Osteoblast (primary cell): Measurements from ENCODE around the gene PBX3. TPM values are rescaled to one million over a fixed set of nuclear protein-coding genes. Genes with fewer than 3 reads are reported as not detected.

Experiments
- DNase-seq: peaks from one replicate; pipeline ENCODE4 v3.0.0; 2011; ENCODE audit warnings: low spot score, mixed read lengths; ENCODE audit not compliant: insufficient read length; ENCODE audit errors: missing footprints
- H2AFZ ChIP-seq: 2 replicates; pipeline ENCODE4 v1.6.0; 2011; ENCODE audit warnings: mild to moderate bottlenecking, low read length
- H3K27ac ChIP-seq: 2 replicates; pipeline ENCODE4 v1.5.1; 2011; ENCODE audit warnings: mild to moderate bottlenecking, low read depth, low read length, moderate library complexity
- H3K27me3 ChIP-seq: 2 replicates; pipeline ENCODE4 v1.6.0; 2012; ENCODE audit warnings: mild to moderate bottlenecking, control low read depth, inconsistent platforms, low read length, moderate library complexity; ENCODE audit not compliant: insufficient read depth
- H3K36me3 ChIP-seq: 2 replicates; pipeline ENCODE4 v1.5.1; 2011; ENCODE audit warnings: mild to moderate bottlenecking, low read length, control low read depth, moderate library complexity; ENCODE audit not compliant: insufficient read depth
- H3K4me1 ChIP-seq: 2 replicates; pipeline ENCODE4 v1.5.1; 2011; ENCODE audit warnings: mild to moderate bottlenecking, low read length, control low read depth, moderate library complexity; ENCODE audit not compliant: insufficient read depth
- H3K4me2 ChIP-seq: 2 replicates; pipeline ENCODE4 v1.6.0; 2011; ENCODE audit warnings: mild to moderate bottlenecking, low read length; ENCODE audit not compliant: insufficient read depth
- H3K4me3 ChIP-seq: fragments of 200-600 bp; sonication (generic); 3 replicates; pipeline ENCODE4 v1.5.1; 2012; ENCODE audit warnings: mild to moderate bottlenecking, low read length, inconsistent platforms; ENCODE audit not compliant: insufficient read depth
- H3K79me2 ChIP-seq: 2 replicates; pipeline ENCODE4 v1.6.0; 2012; ENCODE audit warnings: mild to moderate bottlenecking, low read length, control low read depth, inconsistent platforms; ENCODE audit not compliant: insufficient read depth
- H3K9me3 ChIP-seq: 2 replicates; pipeline ENCODE4 v1.5.1; 2011; ENCODE audit warnings: low read depth, low read length, control low read depth
- H4K20me1 ChIP-seq: 2 replicates; pipeline ENCODE4 v1.6.0; 2012; ENCODE audit warnings: mild to moderate bottlenecking, low read length, control low read depth; ENCODE audit not compliant: insufficient read depth
- total RNA-seq: library from RNA; depleted of rRNA; stranded (reverse); fragments of >200 nt; gene quantifications from 2 replicates; pipeline ENCODE4 v1.2.3, GENCODE V29; 2012
- TF ChIP-seq, protein P1 (sequence below): IDR thresholded peaks from 2 replicates; pipeline ENCODE4 v1.5.1; 2011; ENCODE audit warnings: mild to moderate bottlenecking, low read depth, low read length, moderate library complexity; ENCODE audit errors: extremely low read depth

Gene PBX3
- total RNA-seq, 1 donor = 34.7 TPM

DNA sequence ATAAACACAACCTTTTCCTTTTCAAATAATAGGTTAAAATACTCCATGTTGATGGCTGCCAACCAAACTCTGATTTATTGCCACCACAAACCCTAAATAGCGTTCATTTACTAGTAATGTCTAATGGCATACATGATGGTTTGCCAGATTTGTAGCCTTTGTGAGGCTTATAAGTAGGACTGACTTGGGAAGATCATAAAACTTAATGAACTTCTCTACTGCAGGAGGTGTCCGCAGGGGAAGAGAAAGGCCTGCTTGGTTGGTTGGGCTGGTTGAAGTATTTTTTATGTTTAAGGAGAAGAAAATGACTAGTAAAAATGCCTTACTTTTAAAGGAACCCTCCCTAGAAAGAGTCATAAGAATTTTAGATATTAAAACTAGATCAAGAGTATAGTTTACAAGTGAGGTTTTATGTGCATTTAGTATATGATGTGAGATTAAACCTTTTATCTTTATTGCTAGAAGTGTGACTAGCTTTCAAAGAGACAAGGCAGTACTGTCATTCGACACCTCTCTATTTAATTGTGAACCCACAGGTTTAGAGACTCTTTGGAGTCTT is 5.0 kb downstream of the PBX3 start:
- Histone ChIP-seq H3K9me3 (no peaks in the 10 kb centered on the region), H3K4me3 (no peak overlapping the region), H3K36me3 (peaks cover 10% of the 10 kb centered on the region), H4K20me1 (no peaks in the 10 kb centered on the region), H3K27me3 (no peaks in the 10 kb centered on the region), H3K4me2 (peak overlapping the region; percentile 92), H2AFZ (no peak overlapping the region), H3K79me2 (peaks cover 98% of the 10 kb centered on the region), H3K27ac (no peak overlapping the region), H3K4me1 (peaks cover 17% of the 10 kb centered on the region)
- TF ChIP-seq, protein P1, sequence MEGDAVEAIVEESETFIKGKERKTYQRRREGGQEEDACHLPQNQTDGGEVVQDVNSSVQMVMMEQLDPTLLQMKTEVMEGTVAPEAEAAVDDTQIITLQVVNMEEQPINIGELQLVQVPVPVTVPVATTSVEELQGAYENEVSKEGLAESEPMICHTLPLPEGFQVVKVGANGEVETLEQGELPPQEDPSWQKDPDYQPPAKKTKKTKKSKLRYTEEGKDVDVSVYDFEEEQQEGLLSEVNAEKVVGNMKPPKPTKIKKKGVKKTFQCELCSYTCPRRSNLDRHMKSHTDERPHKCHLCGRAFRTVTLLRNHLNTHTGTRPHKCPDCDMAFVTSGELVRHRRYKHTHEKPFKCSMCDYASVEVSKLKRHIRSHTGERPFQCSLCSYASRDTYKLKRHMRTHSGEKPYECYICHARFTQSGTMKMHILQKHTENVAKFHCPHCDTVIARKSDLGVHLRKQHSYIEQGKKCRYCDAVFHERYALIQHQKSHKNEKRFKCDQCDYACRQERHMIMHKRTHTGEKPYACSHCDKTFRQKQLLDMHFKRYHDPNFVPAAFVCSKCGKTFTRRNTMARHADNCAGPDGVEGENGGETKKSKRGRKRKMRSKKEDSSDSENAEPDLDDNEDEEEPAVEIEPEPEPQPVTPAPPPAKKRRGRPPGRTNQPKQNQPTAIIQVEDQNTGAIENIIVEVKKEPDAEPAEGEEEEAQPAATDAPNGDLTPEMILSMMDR = no peak
- DNase-seq = no peak

DNA sequence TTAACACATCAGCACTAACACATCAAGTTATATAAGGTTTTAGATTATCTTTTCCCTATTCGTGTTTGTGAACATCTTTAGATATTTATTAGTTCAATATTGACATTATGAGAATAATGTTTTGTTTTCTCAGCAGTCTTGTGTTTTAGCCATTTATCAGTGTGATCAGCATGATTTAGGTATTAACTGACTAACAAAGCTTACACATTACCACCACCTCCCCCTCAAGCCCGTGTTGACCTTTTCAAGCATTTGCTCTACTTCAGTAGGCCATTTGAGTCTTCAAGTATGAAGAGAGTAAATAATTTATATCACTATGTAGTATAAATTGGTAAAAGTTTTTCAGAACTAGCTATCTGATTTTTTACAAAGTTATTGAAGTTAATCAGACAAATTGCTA is 6.9 kb downstream of the PBX3 start:
- H3K4me1 ChIP-seq = peaks cover 26% of the 10 kb centered on the region
- no peak overlapping the region for H3K27ac ChIP-seq
- no peak overlapping the region for H3K4me2 ChIP-seq
- H3K36me3 ChIP-seq = peaks cover 10% of the 10 kb centered on the region
- DNase-seq = no peak
- H4K20me1 ChIP-seq = no peaks in the 10 kb centered on the region
- peaks cover 98% of the 10 kb centered on the region for H3K79me2 ChIP-seq
- H3K9me3 ChIP-seq = no peaks in the 10 kb centered on the region
- no peak overlapping the region for H2AFZ ChIP-seq
- no peaks in the 10 kb centered on the region for H3K27me3 ChIP-seq
- TF ChIP-seq, protein P1 = no peak
- no peak overlapping the region for H3K4me3 ChIP-seq

DNA sequence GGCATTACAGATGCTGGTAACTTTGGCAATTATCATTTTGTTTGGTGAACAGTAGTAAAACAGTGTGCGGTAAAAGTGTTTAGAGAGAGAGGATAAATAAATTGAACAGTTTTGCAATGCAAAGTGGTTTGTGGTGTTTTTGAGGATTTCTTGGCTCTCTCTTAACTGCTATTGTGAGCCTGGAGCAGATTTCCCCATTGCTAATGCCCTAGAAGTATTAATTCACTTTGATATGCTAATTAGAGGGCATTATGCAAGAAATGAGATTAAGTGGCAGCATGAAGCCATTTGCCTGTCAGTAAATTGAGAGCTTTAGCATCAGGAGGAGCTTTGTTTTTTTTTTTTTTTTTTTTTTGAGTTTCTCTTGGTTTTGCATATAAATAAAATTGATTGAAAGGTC is 8.2 kb downstream of the PBX3 start:
- H3K9me3 ChIP-seq = no peaks in the 10 kb centered on the region
- H3K4me1 ChIP-seq = peaks cover 20% of the 10 kb centered on the region
- TF ChIP-seq, protein P1 = no peak
- H4K20me1 ChIP-seq = peaks cover 4% of the 10 kb centered on the region
- H3K4me2 ChIP-seq = no peak overlapping the region
- H2AFZ ChIP-seq = no peak overlapping the region
- H3K4me3 ChIP-seq = no peak overlapping the region
- peaks cover 10% of the 10 kb centered on the region for H3K36me3 ChIP-seq
- H3K79me2 ChIP-seq = peaks cover 98% of the 10 kb centered on the region
- no peaks in the 10 kb centered on the region for H3K27me3 ChIP-seq
- no peak overlapping the region for H3K27ac ChIP-seq
- no peak for DNase-seq

DNA sequence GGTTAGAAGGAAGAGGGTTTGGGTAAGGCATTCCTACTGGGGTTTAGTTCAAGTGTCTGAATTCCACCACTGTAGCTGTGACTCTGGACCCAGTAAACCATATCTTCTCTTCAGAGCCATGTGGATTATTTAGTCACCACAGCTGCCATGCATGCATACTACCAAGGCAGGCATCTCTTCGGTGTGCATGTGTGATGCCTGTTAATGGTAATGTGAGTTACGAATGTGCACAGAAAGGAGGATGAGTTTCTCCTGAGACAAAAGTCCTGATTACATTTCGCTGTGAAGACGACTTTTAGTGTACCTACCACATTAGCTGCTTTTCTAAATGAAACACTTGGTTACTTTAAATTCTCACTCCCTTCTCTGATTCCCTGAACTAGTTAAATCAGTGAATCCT is 9.3 kb downstream of the PBX3 start:
- peaks cover 19% of the 10 kb centered on the region for H3K4me1 ChIP-seq
- peaks cover 10% of the 10 kb centered on the region for H3K36me3 ChIP-seq
- H3K79me2 ChIP-seq = peaks cover 98% of the 10 kb centered on the region
- H3K27me3 ChIP-seq = no peaks in the 10 kb centered on the region
- no peak overlapping the region for H2AFZ ChIP-seq
- DNase-seq = no peak
- no peak overlapping the region for H3K4me2 ChIP-seq
- H3K9me3 ChIP-seq = no peaks in the 10 kb centered on the region
- TF ChIP-seq, protein P1 = no peak
- no peak overlapping the region for H3K4me3 ChIP-seq
- no peak overlapping the region for H3K27ac ChIP-seq
- H4K20me1 ChIP-seq = peaks cover 4% of the 10 kb centered on the region
